ENCODE data around the gene COL19A1.

COL19A1 gene

GRCh38 chr6:70171236-70171635 is 304.9 kb downstream of the COL19A1 start:
- no peak for DNase-seq (ENCODE audit: low spot score)

- no peak for DNase-seq (ENCODE audit: low spot score)
Measured at GRCh38 chr6:70172252-70172651, 305.9 kb downstream of the COL19A1 start.

- no peak for DNase-seq (ENCODE audit: low spot score)
Measured at GRCh38 chr6:70175770-70176169, 309.4 kb downstream of the COL19A1 start.

- no peak for DNase-seq (ENCODE audit: low spot score)
Measured at GRCh38 chr6:70176842-70177550, 310.6 kb downstream of the COL19A1 start.

- no peak for DNase-seq (ENCODE audit: low spot score)
Measured at GRCh38 chr6:70180183-70180900, 314.0 kb downstream of the COL19A1 start.

GRCh38 chr6:70180901-70181599 is 314.7 kb downstream of the COL19A1 start:
- no peak for DNase-seq (ENCODE audit: low spot score)

GRCh38 chr6:70183538-70183937 is 317.2 kb downstream of the COL19A1 start:
- DNase-seq (ENCODE audit: low spot score), result no peak

- DNase-seq (ENCODE audit: low spot score), result no peak
Measured at GRCh38 chr6:70184723-70185122, 318.4 kb downstream of the COL19A1 start.

GRCh38 chr6:70186461-70186860 is 320.1 kb downstream of the COL19A1 start:
- no peak for DNase-seq (ENCODE audit: low spot score)

- no peak for DNase-seq (ENCODE audit: low spot score)
Measured at GRCh38 chr6:70188202-70188601, 321.8 kb downstream of the COL19A1 start.

- no peak for DNase-seq (ENCODE audit: low spot score)
Measured at GRCh38 chr6:70194421-70194820, 328.1 kb downstream of the COL19A1 start.

GRCh38 chr6:70196531-70196930 is 330.2 kb downstream of the COL19A1 start:
- DNase-seq (ENCODE audit: low spot score), result no peak

- DNase-seq (ENCODE audit: low spot score), result no peak
Measured at GRCh38 chr6:70198785-70199184, 332.4 kb downstream of the COL19A1 start.

- no peak for DNase-seq (ENCODE audit: low spot score)
Measured at GRCh38 chr6:70208235-70208790, 342.0 kb downstream of the COL19A1 start.

- DNase-seq (ENCODE audit: low spot score), result no peak
Measured at GRCh38 chr6:70210462-70210861, 344.1 kb downstream of the COL19A1 start.

GRCh38 chr6:70215460-70216108 is 349.2 kb downstream of the COL19A1 start:
- no peak for DNase-seq (ENCODE audit: low spot score)

GRCh38 chr6:70216767-70217166 is 350.4 kb downstream of the COL19A1 start:
- DNase-seq (ENCODE audit: low spot score), result no peak

- no peak for DNase-seq (ENCODE audit: low spot score)
Measured at GRCh38 chr6:70219943-70220613, 353.7 kb downstream of the COL19A1 start.

- peak; percentile 24 for DNase-seq (ENCODE audit: low spot score)
Measured at GRCh38 chr6:70221025-70221714, 354.8 kb downstream of the COL19A1 start.

- no peak for DNase-seq (ENCODE audit: low spot score)
Measured at GRCh38 chr6:70221715-70222438, 355.5 kb downstream of the COL19A1 start.

GRCh38 chr6:70222439-70222749 is 356.0 kb downstream of the COL19A1 start:
- no peak for DNase-seq (ENCODE audit: low spot score)

Data from germinal center (tissue), 1 donor.